Left forelimb (tissue), 1 donor: Measurements from ENCODE around the gene TMCC1.
"Not testable (repeated sequence)": the region's sequence is repeated elsewhere in the genome, so short reads cannot be mapped to it uniquely, and the experiment has no call there.

Source experiments
- DNase-seq: peaks from one replicate; pipeline ENCODE4 v3.0.0-alpha.2; 2018; ENCODE audit warnings: low spot score

The TMCC1 gene

DNA sequence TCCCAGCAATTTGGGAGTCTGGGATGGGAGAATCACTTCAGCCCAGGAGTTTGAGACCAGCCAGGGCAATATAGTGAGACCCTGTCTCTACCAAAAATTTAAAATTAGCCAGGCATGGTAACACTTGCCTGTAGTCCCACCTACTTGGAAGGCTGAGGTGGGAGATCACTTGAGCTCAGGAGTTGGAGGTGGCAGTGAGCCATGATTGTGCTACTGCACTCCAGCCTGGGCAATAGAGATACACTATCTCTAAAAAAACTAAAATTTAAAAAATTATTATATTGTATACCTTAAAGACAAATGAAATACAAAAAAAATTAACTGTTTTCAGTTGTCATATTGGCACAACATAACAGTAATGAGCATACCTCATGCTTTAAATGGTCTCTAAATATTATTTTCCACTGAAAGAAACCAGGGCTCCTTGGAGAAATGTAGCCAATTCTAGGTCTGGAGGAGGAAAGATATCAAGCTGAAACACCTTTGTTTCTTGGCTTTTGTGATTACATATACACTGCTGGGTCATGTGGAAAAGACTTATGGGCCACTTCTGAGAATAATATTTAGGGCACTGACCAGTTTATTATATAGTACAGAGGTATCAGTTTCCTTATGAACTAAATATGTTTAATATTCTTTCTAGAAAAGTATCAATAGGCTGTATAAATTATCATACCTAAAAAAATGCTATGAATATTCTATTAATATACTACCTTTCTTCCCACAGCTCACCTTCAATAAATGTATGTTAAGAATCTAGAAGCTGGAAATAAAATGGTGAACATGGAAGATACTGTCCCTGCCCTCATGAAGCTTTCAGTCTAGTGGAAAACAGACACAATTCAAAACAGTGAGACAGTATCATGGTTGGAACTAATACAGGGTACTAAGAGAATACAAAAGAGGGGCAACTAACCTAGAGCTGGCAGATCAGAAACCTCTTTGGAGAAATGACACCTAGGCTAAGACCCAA, 119.5 kb downstream of the TMCC1 start:
- DNase-seq, result no peak

- DNase-seq, result no peak
These were observed 122.9 kb downstream of the TMCC1 start for GRCh38 chr3:129770604-129771003.

GRCh38 chr3:129769616-129770015, 123.9 kb downstream of the TMCC1 start:
- no peak for DNase-seq

DNA sequence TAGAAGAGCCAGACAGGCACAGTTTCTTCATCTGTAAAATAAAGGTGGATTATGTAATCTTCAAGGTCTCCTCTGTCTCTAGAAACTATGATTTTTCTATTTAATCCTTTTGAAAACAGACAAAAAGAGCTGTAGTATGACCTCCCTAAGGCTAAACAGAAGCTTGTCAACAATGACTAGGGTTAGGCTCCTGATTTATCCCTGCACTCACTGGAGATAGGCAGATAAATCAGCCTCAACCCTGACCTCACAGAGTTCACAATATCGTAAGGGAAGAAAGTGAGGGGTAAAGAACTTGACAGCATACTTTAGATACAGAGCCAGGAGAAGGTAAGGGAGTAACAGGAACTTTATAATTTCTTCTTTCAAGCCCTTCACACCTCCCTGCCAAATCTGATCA, 124.8 kb downstream of the TMCC1 start:
- DNase-seq, result no peak

GRCh38 chr3:129766135-129766534, 127.4 kb downstream of the TMCC1 start:
- no peak for DNase-seq

DNA sequence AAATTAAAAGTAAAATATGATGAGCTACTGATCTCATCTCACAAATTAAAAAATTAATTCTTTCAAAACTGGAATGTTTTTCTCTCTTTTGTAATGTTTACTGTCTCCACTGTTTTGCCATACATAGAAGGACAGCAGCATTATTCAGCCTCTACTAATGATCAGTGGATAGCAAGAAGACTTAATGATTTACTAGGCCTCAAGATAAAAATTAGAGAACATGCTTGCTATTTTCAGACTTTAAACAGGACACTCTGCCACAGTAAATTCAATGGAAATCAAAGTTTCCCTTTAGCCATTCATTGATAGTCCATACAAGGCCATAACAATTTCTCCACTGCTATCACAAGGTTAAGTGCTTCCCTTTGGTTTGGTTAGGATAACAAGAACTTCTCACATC, 129.4 kb downstream of the TMCC1 start:
- DNase-seq, result no peak

DNA sequence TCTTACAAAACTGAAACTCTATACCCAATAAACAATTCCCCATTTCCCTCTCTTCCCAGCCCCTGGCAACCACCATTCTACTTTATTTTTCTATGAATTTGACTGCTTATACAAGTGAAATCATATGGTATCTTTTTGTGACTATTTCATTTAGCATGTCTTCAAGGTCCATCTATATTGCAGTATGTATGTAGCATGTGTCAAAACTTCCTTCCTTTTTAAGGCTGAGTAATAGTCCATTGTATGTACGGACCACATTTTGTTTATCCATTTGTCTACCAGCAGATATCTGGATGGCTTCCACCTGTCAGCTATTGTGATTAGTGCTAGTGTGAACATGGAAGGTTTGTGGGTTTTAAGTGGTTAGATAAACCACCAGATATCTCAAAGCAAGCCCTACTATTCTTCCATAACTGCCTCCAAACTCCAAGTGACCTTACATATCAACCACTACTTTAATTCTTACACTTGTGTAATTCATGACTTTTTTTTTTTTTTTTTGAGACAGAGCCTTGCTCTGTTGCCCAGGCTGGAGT, 134.7 kb downstream of the TMCC1 start:
- DNase-seq, result no peak

GRCh38 chr3:129758306-129758705, 135.2 kb downstream of the TMCC1 start:
- no peak for DNase-seq

GRCh38 chr3:129756871-129757270, 136.6 kb downstream of the TMCC1 start:
- DNase-seq, result no peak

DNA sequence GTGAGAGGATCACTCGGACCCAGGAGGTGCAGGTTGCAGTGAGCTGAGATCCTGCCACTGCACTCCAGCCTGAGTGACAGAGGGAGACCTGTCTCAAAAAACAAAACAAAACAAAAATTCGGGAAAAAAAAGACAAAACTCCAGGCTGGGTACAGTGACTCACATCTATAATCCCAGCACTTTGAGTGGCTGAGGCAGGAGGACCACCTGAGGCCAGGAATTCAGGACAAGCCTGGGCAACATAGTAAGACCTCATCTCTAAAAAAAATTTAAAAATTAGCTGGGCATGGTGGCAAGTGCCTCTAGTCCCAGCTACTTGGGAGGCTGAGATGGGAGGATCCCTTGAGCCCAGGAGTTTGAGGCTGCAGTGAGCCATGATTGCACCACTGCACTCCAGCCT, 142.4 kb downstream of the TMCC1 start:
- not testable (repeated sequence) for DNase-seq

GRCh38 chr3:129749692-129750091, 143.8 kb downstream of the TMCC1 start:
- no peak for DNase-seq

DNA sequence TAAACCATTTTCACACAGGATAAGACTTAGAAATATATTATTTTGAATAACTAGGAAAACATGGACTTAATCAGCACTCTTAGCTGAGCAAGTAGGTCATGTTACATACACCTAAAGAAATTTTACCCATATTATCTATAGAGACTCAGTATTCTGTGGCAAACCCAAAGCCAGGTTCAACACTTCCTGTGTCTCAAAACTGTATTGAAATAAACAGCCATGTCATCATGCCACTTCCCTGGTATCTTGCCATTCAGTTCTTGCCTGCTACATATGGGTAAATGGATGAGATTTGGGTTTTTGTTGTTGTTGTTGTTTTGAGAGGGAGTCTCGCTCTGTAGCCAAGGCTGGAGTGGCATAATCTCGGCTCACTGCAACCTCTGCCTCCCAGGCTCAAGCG, 145.5 kb downstream of the TMCC1 start:
- DNase-seq, result no peak

DNA sequence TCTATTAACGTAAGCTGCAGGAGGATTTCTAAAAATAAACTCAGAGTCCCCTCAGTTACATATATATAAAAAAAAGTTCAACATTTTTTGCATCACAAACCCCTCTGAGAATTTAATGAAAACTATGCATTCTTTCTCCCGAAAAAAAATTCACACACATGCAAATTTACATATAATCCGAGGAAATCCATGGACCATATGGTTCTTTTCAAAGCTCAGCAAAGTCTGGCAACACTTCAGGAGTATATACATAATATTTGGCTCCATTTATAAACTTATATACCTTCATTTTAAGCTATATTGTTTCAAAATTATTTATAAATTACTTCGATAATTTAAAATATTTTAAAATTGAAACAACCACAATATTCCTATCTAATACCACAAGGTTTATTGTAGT, 146.4 kb downstream of the TMCC1 start:
- DNase-seq, result no peak

DNA sequence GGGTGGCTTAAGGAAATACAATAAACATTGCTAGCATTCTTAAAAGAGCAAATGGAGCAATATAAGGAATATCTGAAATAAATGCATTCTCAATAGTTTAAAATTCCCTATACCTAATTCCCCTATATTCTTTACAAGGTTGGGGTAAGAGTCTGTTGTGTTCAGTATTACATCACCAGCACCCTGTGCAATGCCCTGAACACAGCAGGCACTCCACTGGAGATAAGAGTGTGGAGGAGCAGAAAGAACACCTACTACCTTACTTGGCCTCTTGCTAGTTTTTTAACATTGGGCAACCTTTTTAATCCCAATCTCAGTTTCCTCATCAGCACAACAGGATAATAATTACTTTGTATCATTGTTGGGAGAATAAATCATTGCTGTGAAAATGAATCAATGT, 146.9 kb downstream of the TMCC1 start:
- no peak for DNase-seq

DNA sequence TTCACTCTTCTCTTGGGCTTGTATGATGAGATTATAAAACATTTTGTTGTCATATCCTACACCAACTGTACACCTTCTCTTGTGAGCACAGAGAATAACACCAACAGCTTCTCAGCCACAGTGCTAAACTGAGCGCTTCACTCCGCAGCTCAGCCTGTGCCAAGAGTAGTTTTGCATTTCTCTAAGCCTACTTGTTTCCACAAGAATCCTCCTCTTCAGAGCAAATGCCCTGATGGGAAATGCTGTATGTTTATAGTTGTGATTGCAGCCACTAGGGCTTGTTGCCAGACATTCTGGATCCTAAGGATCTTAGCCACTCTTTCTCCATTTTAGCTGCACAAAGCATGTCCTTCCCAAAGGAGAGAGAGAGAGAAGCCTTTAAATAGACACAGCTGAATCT, 148.3 kb downstream of the TMCC1 start:
- DNase-seq, result no peak

GRCh38 chr3:129741794-129742193, 151.7 kb downstream of the TMCC1 start:
- DNase-seq, result no peak

DNA sequence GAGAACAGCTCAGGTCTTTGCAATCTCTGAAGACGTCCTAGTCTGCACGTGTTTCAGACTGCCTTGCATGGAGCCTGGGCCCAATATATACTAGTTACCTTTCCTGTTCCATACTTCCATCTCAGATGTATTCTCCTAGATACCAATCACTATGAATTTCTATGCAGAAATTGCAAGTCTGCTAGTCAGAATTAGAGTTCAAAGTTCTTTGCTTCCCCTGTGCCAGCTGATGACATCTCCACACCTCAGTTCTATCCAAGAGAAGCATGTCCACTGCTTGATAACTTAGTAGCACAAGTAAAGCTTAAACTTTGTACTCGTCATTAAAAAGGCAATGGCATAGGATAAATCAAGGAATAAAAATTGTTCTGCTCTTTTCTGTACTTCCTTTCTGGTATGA, 153.4 kb downstream of the TMCC1 start:
- DNase-seq, result no peak

- no peak for DNase-seq
These were observed 153.9 kb downstream of the TMCC1 start for GRCh38 chr3:129739634-129740033.

- DNase-seq, result no peak
These were observed 155.3 kb downstream of the TMCC1 start for GRCh38 chr3:129738172-129738571.

- no peak for DNase-seq
These were observed 157.4 kb downstream of the TMCC1 start for GRCh38 chr3:129736070-129736469.

- DNase-seq, result no peak
These were observed 157.9 kb downstream of the TMCC1 start for GRCh38 chr3:129735638-129736037.

DNA sequence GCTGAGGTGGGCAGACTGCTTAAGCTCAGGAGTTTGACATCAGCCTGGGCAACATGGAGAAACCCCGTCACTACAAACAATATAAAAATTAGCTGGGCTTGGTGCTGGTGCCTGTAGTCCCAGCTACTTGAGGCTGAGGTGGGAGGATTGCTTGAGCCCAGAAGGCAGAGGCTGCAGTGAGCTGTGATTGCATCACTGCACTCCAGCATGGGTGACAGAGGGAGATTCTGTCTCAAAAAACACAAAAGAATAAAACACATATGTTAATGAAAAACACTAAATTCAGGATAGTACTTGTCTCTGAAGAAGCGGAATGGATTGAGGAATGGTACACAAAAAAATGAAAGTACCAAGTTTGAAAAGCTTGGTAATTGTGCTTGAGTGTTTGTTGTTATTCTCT, 159.1 kb downstream of the TMCC1 start:
- no peak for DNase-seq

DNA sequence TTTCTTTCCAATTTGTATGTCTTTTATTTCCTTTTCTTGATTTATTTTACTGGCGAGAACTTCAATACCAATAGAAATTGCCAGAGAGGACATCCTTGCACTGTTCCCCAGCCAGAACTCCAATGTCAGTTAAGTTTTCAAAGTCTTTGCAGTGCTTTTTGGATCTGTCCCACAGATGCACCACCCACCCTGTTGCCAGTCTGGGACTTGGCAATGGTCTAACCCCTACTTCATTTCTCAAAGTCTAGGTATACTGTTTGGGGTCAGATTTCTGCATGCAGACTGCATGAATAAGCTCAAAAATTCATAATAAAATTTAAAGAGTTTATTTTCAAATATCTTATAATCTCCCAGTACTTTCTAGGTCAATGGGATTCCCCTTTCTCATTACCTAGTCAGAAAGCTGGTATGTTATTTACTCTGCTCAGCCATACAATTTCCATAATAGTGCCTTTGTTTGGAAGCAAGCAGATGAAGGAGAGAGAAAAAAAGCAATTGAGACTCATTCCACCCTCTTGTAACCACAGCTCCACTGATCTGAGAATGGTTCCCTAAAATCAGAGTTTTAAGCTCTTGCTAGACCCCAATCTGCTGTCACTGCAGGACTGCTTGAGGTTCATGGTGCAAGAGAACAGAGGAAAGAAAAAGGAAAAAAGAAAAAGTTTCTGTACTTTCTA, 161.2 kb downstream of the TMCC1 start:
- DNase-seq, result no peak
